Nephron progenitor cell (in vitro differentiated cells): ENCODE measurements around the gene C12orf76.
"Not testable (repeated sequence)": the region's sequence is repeated elsewhere in the genome, so short reads cannot be mapped to it uniquely, and the experiment has no call there.

Experiments used
- DNase-seq: peaks from one replicate; pipeline ENCODE4 v3.0.0; 2021
- H3K27ac Mint-ChIP-seq: 2 replicates; pipeline ENCODE4 v1.8.0; 2021; ENCODE audit warnings: mild to moderate bottlenecking, moderate library complexity, mixed read lengths
- H3K27me3 Mint-ChIP-seq: 2 replicates; pipeline ENCODE4 v1.8.0; 2021; ENCODE audit warnings: mild to moderate bottlenecking, low read depth, mixed read lengths; ENCODE audit not compliant: poor library complexity
- H3K36me3 Mint-ChIP-seq: 2 replicates; pipeline ENCODE4 v1.8.0; 2021; ENCODE audit warnings: low read depth, mixed read lengths
- H3K4me1 Mint-ChIP-seq: 2 replicates; pipeline ENCODE4 v1.8.0; 2021; ENCODE audit warnings: mixed read lengths
- H3K4me3 Mint-ChIP-seq: 2 replicates; pipeline ENCODE4 v1.8.0; 2021; ENCODE audit warnings: mild to moderate bottlenecking, moderate library complexity, mixed read lengths
- H3K9me3 Mint-ChIP-seq: 2 replicates; pipeline ENCODE4 v1.8.0; 2021; ENCODE audit warnings: mild to moderate bottlenecking, moderate library complexity, mixed read lengths
- TF ChIP-seq, protein P1 (sequence below): fragments of 200-600 bp; sonication (generic); IDR thresholded peaks from 2 replicates; pipeline ENCODE4 v1.5.0; 2021; ENCODE audit warnings: antibody characterized with exemption

C12orf76 gene

DNA sequence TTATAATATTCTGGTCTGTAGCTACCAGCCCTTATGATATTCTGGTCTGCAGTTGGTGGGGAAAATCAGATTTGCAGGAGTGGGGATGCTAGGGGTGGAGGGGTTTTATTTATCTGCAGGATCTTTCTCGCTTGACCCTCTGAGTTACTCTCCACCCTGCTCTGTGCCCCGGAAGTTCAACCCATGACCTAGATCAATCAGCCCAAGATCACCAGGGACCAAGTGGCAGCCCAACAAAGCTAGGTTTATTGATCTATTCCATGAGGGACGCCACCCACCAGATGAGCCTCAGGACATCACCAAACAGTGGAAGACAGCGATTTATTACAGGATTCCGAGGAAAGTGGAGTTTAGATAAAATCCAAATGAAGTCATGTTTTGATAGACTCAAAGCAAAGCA lies 25.8 kb upstream of the C12orf76 start:
- H3K27me3 Mint-ChIP-seq: peaks cover 31% of the 10 kb centered on the region
- H3K36me3 Mint-ChIP-seq: no peaks in the 10 kb centered on the region
- no peak for DNase-seq
- TF ChIP-seq, protein P1, sequence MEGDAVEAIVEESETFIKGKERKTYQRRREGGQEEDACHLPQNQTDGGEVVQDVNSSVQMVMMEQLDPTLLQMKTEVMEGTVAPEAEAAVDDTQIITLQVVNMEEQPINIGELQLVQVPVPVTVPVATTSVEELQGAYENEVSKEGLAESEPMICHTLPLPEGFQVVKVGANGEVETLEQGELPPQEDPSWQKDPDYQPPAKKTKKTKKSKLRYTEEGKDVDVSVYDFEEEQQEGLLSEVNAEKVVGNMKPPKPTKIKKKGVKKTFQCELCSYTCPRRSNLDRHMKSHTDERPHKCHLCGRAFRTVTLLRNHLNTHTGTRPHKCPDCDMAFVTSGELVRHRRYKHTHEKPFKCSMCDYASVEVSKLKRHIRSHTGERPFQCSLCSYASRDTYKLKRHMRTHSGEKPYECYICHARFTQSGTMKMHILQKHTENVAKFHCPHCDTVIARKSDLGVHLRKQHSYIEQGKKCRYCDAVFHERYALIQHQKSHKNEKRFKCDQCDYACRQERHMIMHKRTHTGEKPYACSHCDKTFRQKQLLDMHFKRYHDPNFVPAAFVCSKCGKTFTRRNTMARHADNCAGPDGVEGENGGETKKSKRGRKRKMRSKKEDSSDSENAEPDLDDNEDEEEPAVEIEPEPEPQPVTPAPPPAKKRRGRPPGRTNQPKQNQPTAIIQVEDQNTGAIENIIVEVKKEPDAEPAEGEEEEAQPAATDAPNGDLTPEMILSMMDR: no peak
- no peak overlapping the region for H3K4me3 Mint-ChIP-seq
- H3K9me3 Mint-ChIP-seq: no peaks in the 10 kb centered on the region
- H3K4me1 Mint-ChIP-seq: peaks cover 18% of the 10 kb centered on the region
- no peak overlapping the region for H3K27ac Mint-ChIP-seq

DNA sequence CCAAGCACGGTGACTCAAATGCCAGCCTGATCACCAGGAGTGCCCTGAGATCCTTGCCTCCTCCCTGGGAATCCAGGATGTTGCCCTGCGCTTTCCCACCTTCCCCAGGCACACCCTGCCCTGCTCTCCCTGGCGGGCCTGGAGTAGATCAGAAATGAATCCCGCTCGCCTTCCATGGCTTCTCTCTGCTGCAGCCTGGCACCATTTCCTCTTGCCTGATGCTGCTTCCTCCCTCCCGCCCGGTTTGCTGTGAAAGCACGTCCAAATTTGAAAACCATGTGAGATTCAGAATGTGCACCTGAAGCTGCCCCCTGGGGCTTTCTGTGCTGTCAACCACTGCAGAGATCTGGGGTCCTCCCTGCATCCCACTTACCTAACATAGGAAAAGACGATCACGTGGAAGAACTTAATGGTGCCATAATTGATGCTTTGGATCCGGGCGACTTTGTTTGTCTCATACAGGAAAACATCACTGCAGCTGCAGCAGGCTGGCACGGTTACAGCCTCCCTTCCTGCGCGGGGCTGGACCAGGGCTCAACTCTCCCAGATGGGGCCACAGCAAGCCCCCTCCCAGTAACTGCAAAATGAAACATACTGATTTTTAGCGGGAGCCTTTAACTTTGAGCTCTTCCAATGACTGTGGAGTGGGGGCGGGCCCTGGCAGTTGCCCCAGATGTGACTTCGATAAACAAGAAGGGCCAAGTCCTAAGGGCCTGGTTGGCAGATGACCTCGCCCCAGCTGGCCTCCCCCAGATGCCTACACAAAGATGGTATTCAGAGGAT lies 24.9 kb upstream of the C12orf76 start:
- TF ChIP-seq, protein P1: no peak
- peaks cover 32% of the 10 kb centered on the region for H3K27me3 Mint-ChIP-seq
- no peak overlapping the region for H3K27ac Mint-ChIP-seq
- H3K9me3 Mint-ChIP-seq: no peaks in the 10 kb centered on the region
- H3K4me1 Mint-ChIP-seq: peaks cover 18% of the 10 kb centered on the region
- no peaks in the 10 kb centered on the region for H3K36me3 Mint-ChIP-seq
- no peak for DNase-seq
- H3K4me3 Mint-ChIP-seq: no peak overlapping the region

GRCh38 chr12:110072636-110073035 lies 24.3 kb upstream of the C12orf76 start:
- not testable (repeated sequence) for H3K36me3 Mint-ChIP-seq, DNase-seq, H3K9me3 Mint-ChIP-seq, H3K4me3 Mint-ChIP-seq, H3K27ac Mint-ChIP-seq
- H3K4me1 Mint-ChIP-seq: peaks cover 18% of the 10 kb centered on the region
- H3K27me3 Mint-ChIP-seq: peaks cover 35% of the 10 kb centered on the region

DNA sequence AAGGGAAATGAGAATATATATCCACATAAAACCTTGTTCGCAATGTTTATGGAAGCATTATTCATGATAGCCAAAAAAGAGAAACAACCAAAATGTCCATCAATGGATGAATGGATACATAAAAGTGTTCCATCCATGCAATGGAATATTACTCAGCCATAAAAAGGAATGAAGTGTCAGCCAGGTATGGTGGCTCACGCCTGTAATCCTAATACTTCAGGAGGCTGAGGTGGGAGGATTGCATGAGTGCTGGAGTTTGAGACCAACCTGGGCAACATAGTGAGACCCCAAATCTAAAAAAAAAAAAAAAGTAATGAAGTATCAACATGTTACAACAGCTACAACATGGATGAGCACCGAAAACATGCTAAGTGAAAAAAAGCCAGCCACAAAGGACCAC lies 23.6 kb upstream of the C12orf76 start:
- H3K27ac Mint-ChIP-seq: no peak overlapping the region
- no peak for DNase-seq
- H3K9me3 Mint-ChIP-seq: no peaks in the 10 kb centered on the region
- no peak overlapping the region for H3K4me3 Mint-ChIP-seq
- no peaks in the 10 kb centered on the region for H3K36me3 Mint-ChIP-seq
- H3K27me3 Mint-ChIP-seq: peaks cover 37% of the 10 kb centered on the region
- peaks cover 18% of the 10 kb centered on the region for H3K4me1 Mint-ChIP-seq
- TF ChIP-seq, protein P1: no peak

- DNase-seq: no peak
- H3K9me3 Mint-ChIP-seq: no peaks in the 10 kb centered on the region
- H3K4me1 Mint-ChIP-seq: peaks cover 18% of the 10 kb centered on the region
- no peaks in the 10 kb centered on the region for H3K36me3 Mint-ChIP-seq
- TF ChIP-seq, protein P1: no peak
- peaks cover 34% of the 10 kb centered on the region for H3K27me3 Mint-ChIP-seq
- H3K27ac Mint-ChIP-seq: no peak overlapping the region
- H3K4me3 Mint-ChIP-seq: no peak overlapping the region
These were observed 23.2 kb upstream of the C12orf76 start for GRCh38 chr12:110071504-110071903.

DNA sequence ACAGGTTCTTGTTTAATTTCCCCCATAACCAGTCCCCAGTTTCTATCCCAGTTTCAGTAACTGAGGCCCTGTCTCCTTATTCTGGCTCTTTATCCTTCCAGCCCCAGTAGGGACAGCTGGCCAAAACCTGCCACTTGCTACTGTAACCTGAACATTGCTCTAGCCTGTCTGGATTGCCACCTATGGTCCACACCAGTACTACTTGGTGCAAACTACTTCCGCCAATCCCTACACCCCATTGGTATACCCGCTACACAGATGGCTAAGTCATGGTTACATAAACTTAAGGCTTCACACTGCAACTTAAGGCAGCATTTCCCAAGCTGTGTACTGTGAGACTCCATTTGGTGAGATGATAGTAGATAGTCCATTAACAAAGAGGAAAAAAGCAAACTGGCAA lies 20.3 kb upstream of the C12orf76 start:
- TF ChIP-seq, protein P1: no peak
- Mint-ChIP-seq H3K27ac (no peak overlapping the region), H3K4me3 (no peak overlapping the region), H3K36me3 (no peaks in the 10 kb centered on the region), H3K27me3 (peaks cover 42% of the 10 kb centered on the region), H3K4me1 (peaks cover 7% of the 10 kb centered on the region), H3K9me3 (peaks cover 7% of the 10 kb centered on the region)
- no peak for DNase-seq

- not testable (repeated sequence) for DNase-seq, H3K27ac Mint-ChIP-seq, H3K4me3 Mint-ChIP-seq, H3K4me1 Mint-ChIP-seq, H3K36me3 Mint-ChIP-seq, H3K9me3 Mint-ChIP-seq
- peaks cover 37% of the 10 kb centered on the region for H3K27me3 Mint-ChIP-seq
These were observed 19.8 kb upstream of the C12orf76 start for GRCh38 chr12:110068115-110068514.
